Measurements from ENCODE around the gene POLL. TPM values are rescaled to one million over a fixed set of nuclear protein-coding genes. Genes with fewer than 3 reads are reported as not detected.
"Not testable (repeated sequence)": the region's sequence is repeated elsewhere in the genome, so short reads cannot be mapped to it uniquely, and the experiment has no call there.

The POLL gene
- 5.4 TPM for total RNA-seq
- 26.9 TPM for polyA plus RNA-seq
- long read RNA-seq, donor 1: 0 reads
- long read RNA-seq, donor 2: 0 reads
- long read RNA-seq, donor 3, partial matches to known transcripts: 6 of 11 reads
- long read RNA-seq, donor 3, other reads (novel, unspliced or antisense): 5 of 11 reads
- long read RNA-seq, donor 4, partial matches to known transcripts: 0 of 1 reads
- long read RNA-seq, donor 4, other reads (novel, unspliced or antisense): 0 of 1 reads
- long read RNA-seq, donor 5, partial matches to known transcripts: 0 of 1 reads
- long read RNA-seq, donor 5, other reads (novel, unspliced or antisense): 0 of 1 reads
- long read RNA-seq, donor 6: 0 reads
- long read RNA-seq, donor 7, partial matches to known transcripts: 0 of 1 reads
- long read RNA-seq, donor 7, other reads (novel, unspliced or antisense): 0 of 1 reads
- long read RNA-seq, donor 8: 0 reads
- long read RNA-seq, donor 9: 0 reads
- long read RNA-seq, donor 10, partial matches to known transcripts: 0 of 1 reads
- long read RNA-seq, donor 10, other reads (novel, unspliced or antisense): 0 of 1 reads

DNA sequence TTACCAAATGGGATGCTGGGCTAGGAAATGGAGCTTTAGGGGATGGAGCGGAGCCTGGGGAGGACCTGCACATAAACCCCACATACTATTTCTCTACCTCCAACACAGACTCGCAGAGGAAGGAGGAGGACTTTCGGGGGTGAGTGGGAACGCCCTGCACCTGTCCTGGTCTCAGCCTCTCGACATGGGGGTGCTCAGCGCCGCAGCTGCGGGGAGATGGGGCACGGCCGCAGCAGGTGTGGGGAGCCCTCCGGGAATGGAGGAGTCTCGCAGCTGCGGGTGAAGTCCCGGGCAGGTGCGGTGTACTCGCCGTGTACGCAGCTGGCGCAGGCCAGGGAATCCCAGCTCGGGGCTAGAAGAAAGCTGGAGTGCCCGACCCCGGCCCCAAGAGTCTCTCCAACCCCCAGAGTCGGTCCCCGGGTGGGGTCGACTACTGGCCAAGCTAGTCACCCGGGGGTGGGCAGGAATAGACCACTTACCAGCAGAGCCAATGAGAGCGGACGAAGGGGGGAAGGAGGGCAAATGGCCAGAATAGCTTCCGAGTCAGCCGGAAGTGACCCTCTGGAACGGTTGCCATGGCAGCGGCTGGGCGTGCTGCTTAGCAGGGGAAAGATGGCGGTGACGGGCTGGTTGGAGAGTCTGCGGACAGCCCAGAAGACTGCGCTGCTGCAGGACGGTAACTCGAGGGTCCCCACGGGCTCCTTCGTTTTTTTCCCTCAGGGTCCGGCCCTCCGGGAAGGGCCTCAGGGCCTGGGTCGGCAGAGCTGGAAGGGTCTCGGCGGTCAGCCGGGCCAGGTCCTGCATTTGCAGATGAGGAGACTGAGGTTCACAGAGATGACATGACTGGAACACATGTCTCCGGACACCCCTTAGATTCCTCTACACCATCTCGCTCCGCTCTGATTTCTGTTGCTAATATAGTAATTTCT, at the start of gene POLL, which contains the start of gene DPCD:
TSS of gene POLL (minus strand) at position 533 of the 929 bp plus-strand sequence. CDS start 897 bp downstream, outside the sequence.
TSS of gene DPCD (plus strand) at position 597 of the 929 bp plus-strand sequence. CDS start at position 613, 16 bp downstream.
- H3K4me1 ChIP-seq (ENCODE audit: control insufficient read depth in 2 of 2, insufficient read depth in 2 of 2, low read length in 2 of 2): peaks cover 0 to 18% of the 10 kb centered on the region in 2 donors
- peak within 1 kb of the TSS in 1 of 2 donors; percentile 2 for H3K27ac ChIP-seq (ENCODE audit: low read depth in 1 of 2, low read length in 1 of 2)
- H3K9me3 ChIP-seq (ENCODE audit: control insufficient read depth in 2 of 2, insufficient read depth in 1 of 2, low read length in 1 of 2): peaks cover 11 to 15% of the 10 kb centered on the region in 2 donors
- H3K27me3 ChIP-seq (ENCODE audit: control insufficient read depth in 2 of 2, insufficient read depth in 1 of 2, low read length in 1 of 2): peaks cover 11 to 31% of the 10 kb centered on the region in 2 donors
- peak within 1 kb of the TSS; percentile 50 to 56 for H3K4me3 ChIP-seq (ENCODE audit: low read length in 2 of 2)
- H3K36me3 ChIP-seq (ENCODE audit: control insufficient read depth in 2 of 2, insufficient read depth in 2 of 2, low read length in 1 of 2): no peaks in the 10 kb centered on the region
- WGBS: 2% methylated on average over 50 of the region's 50 CpGs
- peak in 7 of 9 donors; percentile 32 to 80 (median 55) for DNase-seq (ENCODE audit: low read depth in 6 of 9, low spot score in 9 of 9)

DNA sequence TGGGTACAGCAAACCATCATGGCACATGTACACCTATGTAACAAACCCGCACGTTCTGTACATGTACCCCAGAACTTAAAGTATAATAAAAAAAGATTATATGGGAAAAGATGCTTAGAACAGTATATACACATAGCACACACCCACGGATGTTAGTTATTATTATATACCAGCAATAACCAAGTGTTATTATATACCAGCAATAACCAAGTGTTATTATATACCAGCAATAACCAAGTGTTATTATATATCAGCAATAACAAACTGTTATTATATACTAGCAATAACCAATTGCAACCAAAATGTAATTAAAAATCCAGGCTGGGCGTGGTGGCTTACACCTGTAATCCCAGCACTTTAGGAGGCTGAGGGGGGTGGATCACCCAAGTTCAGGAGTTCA, 45.5 kb upstream of the POLL start:
- not testable (repeated sequence) for H3K9me3 ChIP-seq (ENCODE audit: control insufficient read depth in 2 of 2, insufficient read depth in 1 of 2, low read length in 1 of 2); DNase-seq (ENCODE audit: low read depth in 6 of 9, low spot score in 9 of 9); H3K27ac ChIP-seq (ENCODE audit: low read depth in 1 of 2, low read length in 1 of 2); H3K4me3 ChIP-seq (ENCODE audit: low read length in 2 of 2); H3K4me1 ChIP-seq (ENCODE audit: control insufficient read depth in 2 of 2, insufficient read depth in 2 of 2, low read length in 2 of 2); H3K27me3 ChIP-seq (ENCODE audit: control insufficient read depth in 2 of 2, insufficient read depth in 1 of 2, low read length in 1 of 2)
- peaks cover 2 to 15% of the 10 kb centered on the region in 2 donors for H3K36me3 ChIP-seq (ENCODE audit: control insufficient read depth in 2 of 2, insufficient read depth in 2 of 2, low read length in 1 of 2)
- 97% methylated on average over 4 of the region's 4 CpGs for WGBS

DNA sequence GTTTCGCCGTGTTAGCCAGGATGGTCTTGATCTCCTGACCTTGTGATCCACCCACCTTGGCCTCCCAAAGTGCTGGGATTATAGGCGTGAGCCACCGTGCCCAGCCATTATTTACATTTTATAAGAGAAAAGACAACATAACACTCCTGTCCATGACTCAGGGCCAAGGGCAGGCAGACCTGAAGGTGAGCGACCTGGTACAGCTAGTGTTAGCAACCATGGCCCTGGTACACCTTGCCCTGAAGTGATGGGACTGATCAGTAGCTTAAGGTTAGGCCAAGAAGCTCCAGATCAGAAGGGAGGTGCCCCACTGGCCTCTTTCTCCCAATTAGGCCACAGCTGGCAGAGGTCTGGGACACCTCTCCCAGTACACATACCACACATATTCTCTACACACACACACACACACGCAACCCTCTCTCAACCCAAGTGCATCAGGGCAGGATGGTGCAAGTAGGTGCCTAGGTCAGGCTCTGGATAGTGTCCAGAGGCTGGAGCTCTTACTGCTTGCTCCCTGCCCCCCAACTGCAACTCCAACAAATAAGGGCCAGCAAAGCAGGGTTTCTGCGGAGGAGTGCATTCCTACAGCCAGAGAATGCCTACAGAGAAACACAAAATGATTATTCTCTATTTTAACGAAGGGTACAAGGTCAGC, 43.9 kb upstream of the POLL start:
- Histone ChIP-seq H3K4me3 (ENCODE audit: low read length in 2 of 2) (no peak overlapping the region), H3K27me3 (ENCODE audit: control insufficient read depth in 2 of 2, insufficient read depth in 1 of 2, low read length in 1 of 2) (no peaks in the 10 kb centered on the region), H3K4me1 (ENCODE audit: control insufficient read depth in 2 of 2, insufficient read depth in 2 of 2, low read length in 2 of 2) (no peaks in the 10 kb centered on the region), H3K27ac (ENCODE audit: low read depth in 1 of 2, low read length in 1 of 2) (no peak overlapping the region), H3K9me3 (ENCODE audit: control insufficient read depth in 2 of 2, insufficient read depth in 1 of 2, low read length in 1 of 2) (no peaks in the 10 kb centered on the region), H3K36me3 (ENCODE audit: control insufficient read depth in 2 of 2, insufficient read depth in 2 of 2, low read length in 1 of 2) (peaks cover 2 to 8% of the 10 kb centered on the region in 2 donors)
- WGBS: 90% methylated on average over 8 of the region's 8 CpGs
- no peak for DNase-seq (ENCODE audit: low read depth in 6 of 9, low spot score in 9 of 9)

DNA sequence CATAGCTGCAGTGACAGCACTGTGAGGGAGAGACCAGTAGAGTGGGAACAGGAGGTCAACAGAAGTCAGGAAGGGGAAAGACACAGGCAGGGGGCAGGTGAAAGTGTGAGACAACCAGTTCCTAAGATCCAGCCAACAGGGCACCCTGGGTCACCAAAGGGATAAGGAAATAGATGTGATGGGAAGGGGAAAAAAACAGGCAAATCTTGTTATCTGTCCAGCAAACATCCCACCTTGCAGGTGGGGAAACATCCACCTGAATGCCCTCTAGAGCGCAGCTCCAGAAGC, 42.5 kb upstream of the POLL start:
- Histone ChIP-seq H3K4me3 (ENCODE audit: low read length in 2 of 2) (no peak overlapping the region), H3K36me3 (ENCODE audit: control insufficient read depth in 2 of 2, insufficient read depth in 2 of 2, low read length in 1 of 2) (peaks cover 2 to 8% of the 10 kb centered on the region in 2 donors), H3K27me3 (ENCODE audit: control insufficient read depth in 2 of 2, insufficient read depth in 1 of 2, low read length in 1 of 2) (no peaks in the 10 kb centered on the region), H3K4me1 (ENCODE audit: control insufficient read depth in 2 of 2, insufficient read depth in 2 of 2, low read length in 2 of 2) (no peaks in the 10 kb centered on the region), H3K27ac (ENCODE audit: low read depth in 1 of 2, low read length in 1 of 2) (no peak overlapping the region), H3K9me3 (ENCODE audit: control insufficient read depth in 2 of 2, insufficient read depth in 1 of 2, low read length in 1 of 2) (no peaks in the 10 kb centered on the region)
- 100% methylated on average over 1 of the region's 1 CpG for WGBS
- no peak for DNase-seq (ENCODE audit: low read depth in 6 of 9, low spot score in 9 of 9)

DNA sequence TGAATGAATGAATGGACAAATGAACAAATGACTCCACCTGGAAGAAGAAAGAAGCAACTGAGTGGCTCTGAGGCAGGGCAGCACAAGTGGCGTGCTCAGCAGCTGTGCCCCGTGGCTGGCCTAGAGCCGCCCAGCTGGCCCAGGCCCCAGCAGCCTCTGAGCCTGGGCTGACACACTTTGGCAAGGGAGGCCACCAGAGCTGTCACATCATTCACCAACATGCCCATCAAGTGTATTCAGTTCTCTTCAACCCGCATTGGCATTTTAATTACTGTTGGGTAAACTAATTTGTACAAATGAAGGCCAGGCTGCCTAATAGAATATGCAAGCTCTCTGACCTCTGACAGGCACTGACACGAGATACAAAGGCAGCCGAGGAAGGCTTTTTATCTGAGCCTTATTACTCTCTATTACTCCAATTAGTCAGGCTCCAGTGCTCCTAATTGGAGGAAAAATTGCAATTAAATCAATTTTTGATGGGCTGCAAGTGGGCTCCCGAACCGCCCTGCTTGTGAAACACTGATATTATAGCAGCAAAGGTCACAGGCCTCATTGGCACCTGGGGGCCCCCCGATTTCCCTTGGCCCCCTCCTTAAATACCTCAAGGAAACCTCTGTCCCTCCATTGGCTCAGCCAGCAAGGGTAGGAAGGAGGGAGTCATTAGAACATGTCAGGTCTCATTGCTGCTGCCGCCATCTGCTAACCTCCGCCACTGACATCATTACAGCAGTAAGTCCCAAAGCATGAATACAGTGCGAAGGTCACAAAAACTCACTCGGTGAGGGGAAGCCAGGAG, 42.0 kb upstream of the POLL start:
- H3K27ac ChIP-seq (ENCODE audit: low read depth in 1 of 2, low read length in 1 of 2): no peak overlapping the region
- H3K27me3 ChIP-seq (ENCODE audit: control insufficient read depth in 2 of 2, insufficient read depth in 1 of 2, low read length in 1 of 2): no peaks in the 10 kb centered on the region
- 98% methylated on average over 13 of the region's 13 CpGs for WGBS
- no peaks in the 10 kb centered on the region for H3K9me3 ChIP-seq (ENCODE audit: control insufficient read depth in 2 of 2, insufficient read depth in 1 of 2, low read length in 1 of 2)
- H3K4me1 ChIP-seq (ENCODE audit: control insufficient read depth in 2 of 2, insufficient read depth in 2 of 2, low read length in 2 of 2): peaks cover 0 to 2% of the 10 kb centered on the region in 2 donors
- no peak for DNase-seq (ENCODE audit: low read depth in 6 of 9, low spot score in 9 of 9)
- H3K4me3 ChIP-seq (ENCODE audit: low read length in 2 of 2): no peak overlapping the region
- H3K36me3 ChIP-seq (ENCODE audit: control insufficient read depth in 2 of 2, insufficient read depth in 2 of 2, low read length in 1 of 2): peaks cover 2 to 9% of the 10 kb centered on the region in 2 donors

DNA sequence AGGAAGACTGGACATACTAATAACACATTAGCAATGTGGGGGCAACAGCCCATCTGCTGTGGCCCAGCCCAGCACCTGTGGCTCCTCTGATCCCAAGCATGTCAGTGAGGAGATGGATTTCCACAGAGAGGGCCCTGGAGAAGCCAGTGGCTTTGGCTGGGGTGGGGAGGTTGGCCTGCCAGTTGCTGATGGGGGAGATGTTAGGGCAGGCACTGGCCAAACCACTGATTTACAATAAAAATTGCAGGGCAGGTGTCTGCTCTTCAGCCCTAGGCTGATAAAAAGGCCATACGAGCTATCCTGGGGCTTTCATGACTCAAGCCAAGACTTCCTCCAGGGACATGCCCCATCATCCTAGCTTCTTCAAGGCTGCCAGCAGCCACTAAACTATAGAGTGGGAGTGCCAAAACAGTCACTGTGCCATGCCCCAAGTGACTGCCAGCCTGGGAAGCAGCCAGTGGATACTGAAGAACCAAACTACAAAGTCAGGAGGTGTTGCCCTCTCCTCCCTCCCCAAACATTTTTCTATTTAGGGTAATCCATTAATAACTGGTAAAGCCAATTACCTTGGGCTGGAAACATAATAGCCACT, 37.9 kb upstream of the POLL start:
- 91% methylated on average over 1 of the region's 1 CpG for WGBS
- Histone ChIP-seq H3K4me3 (ENCODE audit: low read length in 2 of 2) (no peak overlapping the region), H3K27ac (ENCODE audit: low read depth in 1 of 2, low read length in 1 of 2) (no peak overlapping the region), H3K4me1 (ENCODE audit: control insufficient read depth in 2 of 2, insufficient read depth in 2 of 2, low read length in 2 of 2) (peaks cover 0 to 3% of the 10 kb centered on the region in 2 donors), H3K27me3 (ENCODE audit: control insufficient read depth in 2 of 2, insufficient read depth in 1 of 2, low read length in 1 of 2) (no peaks in the 10 kb centered on the region), H3K9me3 (ENCODE audit: control insufficient read depth in 2 of 2, insufficient read depth in 1 of 2, low read length in 1 of 2) (no peaks in the 10 kb centered on the region), H3K36me3 (ENCODE audit: control insufficient read depth in 2 of 2, insufficient read depth in 2 of 2, low read length in 1 of 2) (peaks cover 8 to 16% of the 10 kb centered on the region in 2 donors)
- DNase-seq (ENCODE audit: low read depth in 6 of 9, low spot score in 9 of 9): no peak

DNA sequence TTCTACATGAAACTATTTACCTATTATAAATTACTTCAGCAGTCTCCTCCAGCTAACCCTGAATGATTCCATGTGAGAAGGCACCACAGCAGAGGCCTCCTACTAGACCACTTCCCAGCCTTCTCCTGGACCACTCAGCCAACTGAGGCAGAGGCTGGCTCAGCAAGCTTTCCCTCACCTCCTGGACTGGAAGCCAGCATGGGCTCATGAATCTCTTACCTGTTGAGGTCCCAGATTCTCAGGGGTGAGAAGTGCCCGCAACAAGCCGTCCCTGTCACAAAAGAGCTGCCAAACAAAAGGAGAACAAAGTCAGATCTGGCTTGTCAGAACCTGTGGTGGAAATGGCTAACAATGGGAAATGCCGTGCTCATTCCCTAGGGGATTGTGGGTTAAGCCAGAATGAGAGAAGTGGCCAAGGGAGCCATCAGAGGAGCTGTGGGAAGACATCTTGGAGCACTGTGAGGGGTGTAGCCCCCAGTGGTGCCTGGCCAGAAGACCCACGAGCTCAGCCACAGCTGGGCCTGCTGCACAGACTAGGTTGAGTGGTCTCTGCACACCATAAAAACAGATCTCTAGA, 36.6 kb upstream of the POLL start:
- H3K36me3 ChIP-seq (ENCODE audit: control insufficient read depth in 2 of 2, insufficient read depth in 2 of 2, low read length in 1 of 2): peaks cover 12 to 23% of the 10 kb centered on the region in 2 donors

More for the DNA sequence above, 36.6 kb upstream of the POLL start:
- no peak overlapping the region for H3K4me3 ChIP-seq (ENCODE audit: low read length in 2 of 2)
- H3K9me3 ChIP-seq (ENCODE audit: control insufficient read depth in 2 of 2, insufficient read depth in 1 of 2, low read length in 1 of 2): no peaks in the 10 kb centered on the region
- no peak overlapping the region for H3K27ac ChIP-seq (ENCODE audit: low read depth in 1 of 2, low read length in 1 of 2)
- H3K27me3 ChIP-seq (ENCODE audit: control insufficient read depth in 2 of 2, insufficient read depth in 1 of 2, low read length in 1 of 2): no peaks in the 10 kb centered on the region
- H3K4me1 ChIP-seq (ENCODE audit: control insufficient read depth in 2 of 2, insufficient read depth in 2 of 2, low read length in 2 of 2): peaks cover 0 to 3% of the 10 kb centered on the region in 2 donors
- WGBS: 91% methylated on average over 4 of the region's 4 CpGs
- DNase-seq (ENCODE audit: low read depth in 6 of 9, low spot score in 9 of 9): no peak

All from thymus (tissue), 14 donors.